GM21515 (cell line): Measurements from ENCODE around the gene LBX2.
A peak's percentile ranks its signal among the peaks of the same experiment; 100 is the strongest.

Experiments used
- ATAC-seq: cut with Tn5 transposase; IDR thresholded peaks from one replicate; pipeline ENCODE4 v1.9.1; 2021; ENCODE audit not compliant: unreplicated experiment

LBX2 gene

GRCh38 chr2:74499267-74499939 is at the start of gene LBX2:
TSS of gene LBX2 (minus strand) at chr2:74499603. CDS start at chr2:74499537, 66 bp downstream.
- ATAC-seq, result no peak

- no peak for ATAC-seq
Observed at GRCh38 chr2:74548285-74548899, 49.0 kb upstream of the LBX2 start.

- no peak for ATAC-seq
Observed at GRCh38 chr2:74546004-74546403, 46.6 kb upstream of the LBX2 start.

- ATAC-seq, result no peak
Observed at GRCh38 chr2:74544634-74545033, 45.2 kb upstream of the LBX2 start.

- ATAC-seq, result no peak
Observed at GRCh38 chr2:74542978-74543377, 43.6 kb upstream of the LBX2 start.

GRCh38 chr2:74540291-74540690 is 40.9 kb upstream of the LBX2 start:
- no peak for ATAC-seq

- no peak for ATAC-seq
Observed at GRCh38 chr2:74538881-74539339, 39.5 kb upstream of the LBX2 start.

GRCh38 chr2:74537140-74537539 is 37.7 kb upstream of the LBX2 start:
- ATAC-seq, result no peak

GRCh38 chr2:74536166-74536950 is 37.0 kb upstream of the LBX2 start:
- ATAC-seq, result no peak

GRCh38 chr2:74535440-74535965 is 36.1 kb upstream of the LBX2 start:
- no peak for ATAC-seq

- no peak for ATAC-seq
Observed at GRCh38 chr2:74534411-74534810, 35.0 kb upstream of the LBX2 start.

- no peak for ATAC-seq
Observed at GRCh38 chr2:74533464-74533863, 34.1 kb upstream of the LBX2 start.

- no peak for ATAC-seq
Observed at GRCh38 chr2:74532222-74532621, 32.8 kb upstream of the LBX2 start.

GRCh38 chr2:74531666-74532065 is 32.3 kb upstream of the LBX2 start:
- ATAC-seq, result no peak

- ATAC-seq, result peak; percentile 28
Observed at GRCh38 chr2:74530239-74531187, 31.1 kb upstream of the LBX2 start.

GRCh38 chr2:74529357-74530238 is 30.2 kb upstream of the LBX2 start, which contains the start of the genes AUP1 and HTRA2:
TSS of gene AUP1 (minus strand) at chr2:74529706. CDS start at chr2:74529629, 77 bp downstream.
TSS of gene HTRA2 (plus strand) at chr2:74529933. CDS start at chr2:74530007, 74 bp downstream.
- ATAC-seq, result peak; percentile 76

GRCh38 chr2:74528600-74529356 is 29.4 kb upstream of the LBX2 start:
- peak; percentile 9 for ATAC-seq

- ATAC-seq, result no peak
Observed at GRCh38 chr2:74527741-74528140, 28.3 kb upstream of the LBX2 start.
